Hepatocyte (in vitro differentiated cells): Measurements from ENCODE around the gene CHRNA4.

Experiments used
- EZH2 ChIP-seq: fragments of 200-600 bp; sonication (generic); IDR thresholded peaks from 2 replicates; pipeline ENCODE4 v1.6.1; 2016; ENCODE audit warnings: antibody characterized with exemption, mild to moderate bottlenecking, borderline replicate concordance
- TF ChIP-seq, protein P1 (sequence below): fragments of 200-600 bp; sonication (generic); IDR thresholded peaks from 2 replicates; pipeline ENCODE4 v1.5.1; 2016; ENCODE audit warnings: antibody characterized with exemption, mild to moderate bottlenecking; ENCODE audit not compliant: poor library complexity

DNA sequence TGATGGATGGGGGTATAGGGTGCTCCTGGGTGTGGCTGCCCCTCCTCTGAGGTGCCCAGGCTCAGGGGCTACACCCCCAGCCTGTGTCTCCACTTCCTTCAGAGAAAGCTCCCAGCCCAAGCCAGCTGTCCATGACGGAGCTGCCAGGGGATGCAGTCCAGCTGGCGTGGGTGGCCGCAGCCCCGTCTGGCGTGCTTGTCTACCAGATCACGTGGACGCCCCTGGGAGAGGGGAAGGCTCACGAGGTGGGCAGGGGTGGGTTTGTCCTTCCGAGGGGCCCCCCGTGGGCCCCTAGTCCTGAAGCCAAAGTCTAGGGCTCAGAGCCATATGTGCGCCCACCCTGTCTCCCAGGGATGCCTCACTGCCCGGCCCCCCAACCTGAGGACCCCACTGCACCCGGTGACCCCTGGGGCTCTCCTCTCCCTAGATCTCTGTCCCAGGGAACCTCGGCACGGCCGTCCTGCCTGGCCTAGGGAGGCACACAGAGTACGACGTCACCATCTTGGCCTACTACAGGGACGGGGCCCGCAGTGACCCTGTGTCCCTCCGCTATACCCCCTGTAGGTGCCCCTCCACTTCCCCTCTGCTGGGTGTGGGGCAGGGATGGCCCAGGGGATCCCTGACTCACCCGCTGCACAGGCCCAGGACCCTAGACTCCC, 48.3 kb downstream of the CHRNA4 start:
- TF ChIP-seq, protein P1, sequence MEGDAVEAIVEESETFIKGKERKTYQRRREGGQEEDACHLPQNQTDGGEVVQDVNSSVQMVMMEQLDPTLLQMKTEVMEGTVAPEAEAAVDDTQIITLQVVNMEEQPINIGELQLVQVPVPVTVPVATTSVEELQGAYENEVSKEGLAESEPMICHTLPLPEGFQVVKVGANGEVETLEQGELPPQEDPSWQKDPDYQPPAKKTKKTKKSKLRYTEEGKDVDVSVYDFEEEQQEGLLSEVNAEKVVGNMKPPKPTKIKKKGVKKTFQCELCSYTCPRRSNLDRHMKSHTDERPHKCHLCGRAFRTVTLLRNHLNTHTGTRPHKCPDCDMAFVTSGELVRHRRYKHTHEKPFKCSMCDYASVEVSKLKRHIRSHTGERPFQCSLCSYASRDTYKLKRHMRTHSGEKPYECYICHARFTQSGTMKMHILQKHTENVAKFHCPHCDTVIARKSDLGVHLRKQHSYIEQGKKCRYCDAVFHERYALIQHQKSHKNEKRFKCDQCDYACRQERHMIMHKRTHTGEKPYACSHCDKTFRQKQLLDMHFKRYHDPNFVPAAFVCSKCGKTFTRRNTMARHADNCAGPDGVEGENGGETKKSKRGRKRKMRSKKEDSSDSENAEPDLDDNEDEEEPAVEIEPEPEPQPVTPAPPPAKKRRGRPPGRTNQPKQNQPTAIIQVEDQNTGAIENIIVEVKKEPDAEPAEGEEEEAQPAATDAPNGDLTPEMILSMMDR = no peak
- TF ChIP-seq EZH2 = no peak
